Measurements from ENCODE around the gene CDKN2B-AS1. TPM values are rescaled to one million over a fixed set of nuclear protein-coding genes. Genes with fewer than 3 reads are reported as not detected.

The CDKN2B-AS1 gene
- total RNA-seq, 1 experiment from 2014 or later, result not detected

- H4K91ac ChIP-seq (ENCODE audit: insufficient read length, low read depth, low read length), result no peak overlapping the region
- no peaks in the 10 kb centered on the region for H3K9me3 ChIP-seq (ENCODE audit: control insufficient read depth, low read depth, low read length)
- H3K56ac ChIP-seq (ENCODE audit: insufficient read length, low read depth, low read length), result no peak overlapping the region
- no peak overlapping the region for H3K23ac ChIP-seq (ENCODE audit: insufficient read length, low read depth, low read length)
- no peak overlapping the region for H3K27ac Mint-ChIP-seq
- no peak overlapping the region for H3K9ac ChIP-seq (ENCODE audit: extremely low read depth, insufficient read length, low read length)
- no peak overlapping the region for H3K4me2 ChIP-seq (ENCODE audit: insufficient read depth, insufficient read length, low read length)
- H3K36me3 Mint-ChIP-seq (ENCODE audit: insufficient read depth in 1 of 3, low read depth in 3 of 3), result no peaks in the 10 kb centered on the region
- no peaks in the 10 kb centered on the region for H3K79me1 ChIP-seq (ENCODE audit: insufficient read depth, low read depth, low read length, poor library complexity, severe bottlenecking)
- H2BK15ac ChIP-seq (ENCODE audit: low read depth, low read length), result no peak overlapping the region
- no peak overlapping the region for H2BK12ac ChIP-seq (ENCODE audit: insufficient read length, low read depth, low read length)
- DNase-seq, result no peak
- no peak overlapping the region for H2AK5ac ChIP-seq (ENCODE audit: insufficient read length, low read length)
- H2AFZ ChIP-seq (ENCODE audit: low read length), result no peak overlapping the region
- H3K27ac ChIP-seq (ENCODE audit: insufficient read length, low read depth, low read length), result no peak overlapping the region
- no peak overlapping the region for H4K5ac ChIP-seq (ENCODE audit: insufficient read length, low read depth, low read length)
- no peaks in the 10 kb centered on the region for H3K23me2 ChIP-seq (ENCODE audit: insufficient read length, low read depth, low read length, poor library complexity, severe bottlenecking)
- H4K20me1 ChIP-seq (ENCODE audit: control insufficient read depth, insufficient read depth, insufficient read length), result no peaks in the 10 kb centered on the region
- no peak overlapping the region for H2BK5ac ChIP-seq (ENCODE audit: insufficient read length, low read length)
- no peak overlapping the region for H3K4ac ChIP-seq (ENCODE audit: low read depth, low read length)
- H3K4me1 Mint-ChIP-seq, result peaks cover 4 to 10% of the 10 kb centered on the region in 2 experiments
- H3K4me1 ChIP-seq (ENCODE audit: insufficient read depth, low read length), result no peaks in the 10 kb centered on the region
- WGBS (ENCODE audit: extremely low coverage, insufficient read length, low lambda C conversion rate), result no CpG with 5 or more reads among the region's 4 CpGs
- no peak overlapping the region for H4K8ac ChIP-seq (replicated peaks; ENCODE audit: insufficient read length, low read depth, low read length)
- no peaks in the 10 kb centered on the region for H3K27me3 ChIP-seq (ENCODE audit: insufficient read depth, low read length)
- no peak for TF ChIP-seq CTCF (conservative IDR thresholded peaks at IDR 0.05)
- no peak overlapping the region for H3K14ac ChIP-seq (ENCODE audit: insufficient read depth, low read length)
- no peak overlapping the region for H3K4me3 Mint-ChIP-seq
- H3K18ac ChIP-seq (ENCODE audit: insufficient read length, low read depth, low read length), result no peak overlapping the region
- no peak overlapping the region for H3T11ph ChIP-seq (ENCODE audit: low read length)
- H3K27me3 Mint-ChIP-seq (ENCODE audit: low read depth), result no peaks in the 10 kb centered on the region
- no peaks in the 10 kb centered on the region for H3K9me3 Mint-ChIP-seq
- H3K79me2 ChIP-seq (ENCODE audit: insufficient read depth, low read length), result no peaks in the 10 kb centered on the region
- H2BK20ac ChIP-seq (ENCODE audit: low read depth, low read length, poor library complexity, severe bottlenecking), result no peak overlapping the region
- no peak overlapping the region for H2BK120ac ChIP-seq (ENCODE audit: low read depth, low read length, poor library complexity, severe bottlenecking)
These were observed 56.3 kb downstream of the CDKN2B-AS1 start for GRCh38 chr9:22050924-22051323.

Measured in H9 (cell line).